GM21723 (cell line): ENCODE results near the gene ACSBG1.

ENCODE experiments used
- ATAC-seq: cut with Tn5 transposase; IDR thresholded peaks from one replicate; pipeline ENCODE4 v1.9.1; 2021; ENCODE audit warnings: mild to moderate bottlenecking, moderate library complexity; ENCODE audit not compliant: unreplicated experiment

The ACSBG1 gene

DNA sequence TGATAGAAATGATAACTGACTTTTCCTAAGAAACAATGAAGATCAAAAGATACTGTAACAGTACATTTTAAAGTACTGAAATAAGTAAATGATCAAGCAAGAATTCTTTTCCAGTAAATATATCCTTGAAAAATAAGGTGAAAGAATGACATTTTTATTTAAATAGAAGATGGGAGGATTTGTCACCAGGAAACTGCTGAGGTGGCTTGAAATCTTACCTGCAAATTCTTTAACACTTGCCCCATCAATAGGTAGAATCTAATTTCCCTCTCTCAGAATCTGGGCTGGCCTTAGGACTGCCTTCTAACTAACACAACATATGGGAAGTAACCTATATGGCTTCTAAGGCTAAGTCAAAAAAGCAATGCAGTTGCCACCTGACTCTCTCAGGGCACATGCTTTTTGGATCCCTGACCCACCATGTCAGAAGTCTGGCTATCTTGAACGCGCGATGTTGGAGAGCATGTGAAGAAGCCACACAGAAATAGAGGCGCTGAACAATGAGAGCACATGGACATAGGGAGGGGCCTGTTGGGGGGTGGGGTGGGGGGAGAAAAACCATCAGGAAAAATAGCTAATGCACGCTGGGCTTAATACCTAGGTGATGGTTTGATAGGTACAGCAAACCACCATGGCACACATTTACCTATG, 11.5 kb downstream of the ACSBG1 start:
- ATAC-seq: no peak

- ATAC-seq: no peak
Measured at GRCh38 chr15:78220713-78221112, 13.7 kb downstream of the ACSBG1 start.

DNA sequence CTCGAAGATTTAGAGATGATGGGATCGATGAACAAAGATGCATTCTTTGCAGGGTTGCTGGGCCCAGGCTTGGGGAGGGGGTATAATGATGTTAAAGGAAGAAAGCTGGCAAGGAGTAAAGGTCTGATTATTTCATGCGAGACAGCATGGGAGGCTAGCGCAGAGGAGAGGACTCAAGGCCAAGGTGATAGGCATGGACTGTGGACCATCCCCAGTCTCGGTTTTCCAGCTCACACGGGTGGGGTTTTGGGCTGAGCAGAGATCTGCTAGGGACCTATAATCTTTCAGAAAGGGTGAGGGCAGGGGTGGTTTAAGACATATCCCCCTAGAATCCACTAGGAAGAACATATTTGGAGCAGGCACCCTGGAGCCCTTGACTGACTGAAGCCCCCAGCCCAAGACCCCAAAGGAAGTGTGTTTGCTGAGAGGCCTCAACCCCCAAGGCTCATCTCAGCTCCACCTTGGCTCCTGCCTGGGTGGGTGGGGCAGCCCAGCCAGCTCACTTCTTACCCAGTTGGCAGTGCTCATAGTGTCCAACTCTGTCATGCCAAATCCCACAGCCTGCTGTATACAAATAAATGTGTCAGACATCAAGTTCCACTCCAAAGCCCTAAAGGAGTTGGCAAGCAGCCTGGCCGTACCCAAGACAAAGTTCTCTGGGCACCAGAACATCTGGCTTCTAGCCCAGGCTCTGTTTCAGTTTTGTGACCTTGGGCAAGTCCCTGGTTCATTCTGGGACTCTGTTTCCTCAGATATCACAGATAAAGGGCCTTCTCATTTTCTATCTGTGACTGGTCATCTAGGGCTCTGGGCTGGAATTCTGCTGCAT, 17.9 kb downstream of the ACSBG1 start:
- ATAC-seq: no peak

- ATAC-seq: no peak
Measured at GRCh38 chr15:78213956-78214355, 20.4 kb downstream of the ACSBG1 start.

GRCh38 chr15:78213425-78213750, 21.0 kb downstream of the ACSBG1 start:
- ATAC-seq: no peak

DNA sequence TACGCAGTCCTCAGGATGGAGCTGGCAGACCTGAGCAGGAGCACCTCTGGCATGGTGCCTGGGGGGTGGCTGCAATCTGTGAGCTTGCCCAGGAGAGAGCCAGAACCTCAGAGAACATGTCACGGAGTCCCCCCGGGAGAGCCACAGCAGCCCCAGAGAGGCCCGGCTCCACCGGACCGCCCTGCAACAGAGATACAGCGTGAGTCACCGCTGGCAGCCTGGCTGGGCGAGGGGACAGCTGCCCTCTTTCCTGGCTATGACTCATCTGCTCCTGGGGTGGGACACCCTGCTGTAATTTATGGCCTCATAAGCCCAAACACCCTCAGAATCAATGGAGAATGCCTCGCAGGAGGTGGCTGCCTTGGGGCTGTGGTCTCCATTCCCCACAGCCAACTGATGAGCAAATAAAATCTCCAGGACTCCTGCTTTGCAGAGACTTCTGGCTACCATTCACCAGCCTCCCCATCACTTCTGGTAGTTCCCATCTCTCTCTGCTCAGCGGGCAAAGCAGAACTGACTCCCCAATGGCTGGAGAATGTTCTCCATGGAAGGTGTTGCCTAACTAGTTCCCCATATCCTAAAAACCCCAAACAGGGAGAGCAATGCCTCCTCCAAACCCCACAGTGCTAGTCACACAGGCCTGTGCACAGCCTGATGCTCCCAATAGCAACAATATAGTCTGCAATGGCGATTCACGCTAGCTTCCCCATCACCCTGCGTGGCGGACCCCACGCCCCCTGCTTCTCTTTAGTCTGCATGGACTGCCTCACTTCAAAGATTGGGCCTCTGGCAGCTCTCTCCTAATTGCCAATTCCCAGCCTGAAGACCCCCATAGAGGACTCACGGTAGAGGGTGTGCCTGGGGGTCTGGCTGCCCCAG, 21.6 kb downstream of the ACSBG1 start:
- ATAC-seq: no peak

- no peak for ATAC-seq
Measured at GRCh38 chr15:78212008-78212407, 22.4 kb downstream of the ACSBG1 start.

- ATAC-seq: no peak
Measured at GRCh38 chr15:78211189-78211921, 23.0 kb downstream of the ACSBG1 start.

GRCh38 chr15:78210349-78210717, 24.0 kb downstream of the ACSBG1 start:
- ATAC-seq: no peak

DNA sequence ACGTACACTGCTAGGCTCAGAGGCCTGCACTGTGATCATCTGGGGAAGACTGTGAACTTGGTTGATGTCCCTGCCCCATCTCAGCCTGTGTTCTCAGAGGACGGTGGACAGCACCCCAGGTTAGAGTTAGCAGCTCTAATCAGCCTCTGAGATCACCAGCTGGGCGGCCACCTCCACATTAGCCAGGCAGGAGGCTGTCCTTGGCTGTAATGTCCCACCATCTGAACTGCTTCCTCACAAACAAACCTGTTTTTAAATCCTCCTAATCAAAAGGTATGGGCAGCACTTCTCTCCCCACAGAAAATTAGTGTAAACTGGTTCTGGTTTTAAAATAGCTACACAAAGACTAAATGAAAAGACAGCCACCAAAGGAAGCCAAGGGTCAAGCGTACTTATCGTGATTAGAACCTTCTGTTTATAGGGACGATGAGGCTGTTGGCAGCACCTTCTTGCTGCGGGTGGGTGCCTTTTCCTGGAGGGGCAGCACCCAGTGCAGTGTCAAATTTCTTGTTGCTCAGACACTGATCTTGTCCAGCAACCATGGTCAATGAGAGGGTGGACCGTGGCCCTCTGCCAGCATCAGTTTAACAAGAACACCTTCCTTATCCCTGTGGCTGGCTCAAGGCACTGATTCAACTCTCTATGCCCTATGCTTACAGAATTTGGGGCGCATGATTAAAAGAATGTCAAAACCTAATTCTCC, 24.6 kb downstream of the ACSBG1 start:
- ATAC-seq: no peak

DNA sequence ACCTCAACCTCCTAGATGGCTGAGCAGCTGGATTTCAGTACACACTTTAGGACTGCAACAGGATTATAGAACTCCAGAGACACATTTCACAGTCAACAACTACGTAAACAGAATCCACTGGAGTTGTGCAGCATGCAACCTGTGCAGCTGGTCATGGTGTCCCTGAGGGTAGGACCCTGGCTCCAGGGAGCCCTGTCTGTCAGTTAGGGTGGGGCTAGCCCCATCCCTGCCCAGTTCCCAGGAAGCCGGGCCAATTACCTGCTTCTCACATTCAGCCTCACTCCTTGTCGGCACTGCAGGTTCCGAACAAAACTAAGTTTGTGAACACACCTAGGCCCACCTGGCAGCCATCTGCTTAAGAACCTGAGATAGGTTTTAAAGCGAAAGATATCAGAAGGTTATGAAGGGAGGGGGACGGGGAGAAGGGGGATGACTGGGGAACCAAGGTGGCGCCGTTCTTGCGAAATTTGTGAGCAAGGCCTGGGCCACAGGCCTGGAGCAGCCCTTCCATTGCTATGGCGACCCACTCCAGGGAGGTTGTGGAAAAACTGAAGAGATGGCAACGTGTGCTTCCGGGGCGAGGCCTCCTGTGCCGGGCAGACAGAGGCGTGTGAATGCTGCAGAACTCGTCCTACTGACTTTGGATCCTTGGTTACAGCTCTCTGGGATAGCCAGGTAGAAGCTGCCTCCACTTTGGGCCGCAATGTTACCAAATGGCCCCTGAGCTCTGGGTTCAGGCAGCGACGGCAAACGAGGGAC, 25.3 kb downstream of the ACSBG1 start:
- ATAC-seq: no peak

DNA sequence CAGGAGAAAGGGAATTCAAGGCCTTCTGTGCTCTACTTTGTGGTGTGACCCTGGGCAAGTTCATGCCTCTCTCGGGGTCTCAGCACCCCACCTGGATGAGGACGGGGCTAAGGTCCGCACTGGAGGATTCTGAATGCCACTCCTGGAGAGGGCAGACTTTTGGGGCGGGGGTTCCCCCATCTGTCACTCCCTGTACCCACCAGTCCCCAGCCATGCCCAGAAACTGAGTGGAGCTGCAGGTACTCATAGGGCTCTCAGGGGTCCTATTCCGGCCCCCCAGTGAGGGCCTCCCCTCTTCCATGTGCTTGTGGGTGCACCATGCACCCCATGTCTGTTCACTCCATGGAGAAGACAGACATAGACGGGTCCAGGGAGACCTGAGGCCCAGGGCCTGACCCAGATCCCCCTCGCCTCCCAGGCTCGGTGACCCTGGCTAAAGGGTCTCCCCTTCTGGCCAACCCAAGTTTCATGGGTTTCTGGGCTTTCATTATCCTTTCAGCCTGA, 26.0 kb downstream of the ACSBG1 start:
- no peak for ATAC-seq

GRCh38 chr15:78207641-78208340, 26.6 kb downstream of the ACSBG1 start:
- ATAC-seq: no peak

- no peak for ATAC-seq
Measured at GRCh38 chr15:78207110-78207458, 27.3 kb downstream of the ACSBG1 start.

- ATAC-seq: no peak
Measured at GRCh38 chr15:78206326-78207109, 27.8 kb downstream of the ACSBG1 start.

GRCh38 chr15:78205856-78206255, 28.5 kb downstream of the ACSBG1 start:
- no peak for ATAC-seq

DNA sequence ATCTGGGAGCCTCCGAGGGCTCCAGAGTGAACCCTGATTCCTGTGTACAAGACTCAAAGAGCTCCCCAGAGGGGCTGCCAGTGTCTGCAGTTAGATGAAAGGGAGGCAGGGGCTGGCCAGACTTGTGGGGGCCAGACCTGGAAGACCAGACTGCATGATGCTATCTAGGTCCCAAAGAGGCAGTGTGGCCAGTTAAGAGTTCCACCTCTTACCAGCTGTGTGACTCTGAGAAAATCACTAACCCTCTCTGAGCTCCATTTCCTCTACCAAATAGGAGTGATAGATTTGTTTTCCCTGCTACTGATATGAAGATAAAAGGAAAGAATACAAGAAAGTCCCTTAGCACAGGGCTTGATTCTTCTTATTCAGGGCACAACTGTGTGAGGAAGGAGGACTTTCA, 29.0 kb downstream of the ACSBG1 start:
- ATAC-seq: no peak
